Upper lobe of left lung (tissue), 4 donors: Measurements from ENCODE around the gene LMF2.

Experiments
- POLR2A ChIP-seq, 4 donors: fragments of 450-650 bp; IDR thresholded peaks; one replicate each; pipeline ENCODE4 v1.5.1; 2016 to 2017; ENCODE audit warnings: antibody characterized with exemption in 4 of 4, mild to moderate bottlenecking in 2 of 4
- POLR2AphosphoS5 ChIP-seq, 2 donors: sonication (generic); formaldehyde crosslinking; IDR thresholded peaks; one replicate each; pipeline ENCODE4 v1.5.1; 2017; ENCODE audit warnings: antibody characterized with exemption in 2 of 2
- TF ChIP-seq, protein P1 (sequence below), 6 experiments: fragments of 450-650 bp in 4 of 6; fragments of 200-600 bp in 2 of 6; sonication (generic) in 2 of 6; IDR thresholded peaks; one replicate each; pipeline ENCODE4 v1.5.1; 2016 to 2019; ENCODE audit warnings: antibody characterized with exemption in 6 of 6

DNA sequence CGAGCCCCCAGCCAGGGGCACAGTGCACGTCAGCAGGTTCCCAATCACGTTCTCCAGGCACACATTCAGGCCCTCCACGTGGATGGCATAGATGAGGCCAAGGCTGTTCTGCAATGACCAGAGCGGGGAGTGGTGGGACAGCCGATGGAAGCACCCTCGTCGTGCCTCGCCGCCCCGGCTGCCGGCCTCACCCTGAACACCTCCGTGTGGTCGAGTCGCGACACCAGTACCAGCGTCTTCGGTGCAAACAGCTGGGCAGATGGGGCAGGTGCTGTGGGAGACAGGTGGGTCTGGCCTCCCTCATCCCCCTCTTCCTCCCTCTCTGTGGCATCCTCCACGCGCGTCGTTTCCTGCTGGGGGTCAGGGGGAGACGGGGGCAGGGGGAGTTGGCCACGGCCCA, 40.2 kb downstream of the LMF2 start:
- TF ChIP-seq, protein P1, sequence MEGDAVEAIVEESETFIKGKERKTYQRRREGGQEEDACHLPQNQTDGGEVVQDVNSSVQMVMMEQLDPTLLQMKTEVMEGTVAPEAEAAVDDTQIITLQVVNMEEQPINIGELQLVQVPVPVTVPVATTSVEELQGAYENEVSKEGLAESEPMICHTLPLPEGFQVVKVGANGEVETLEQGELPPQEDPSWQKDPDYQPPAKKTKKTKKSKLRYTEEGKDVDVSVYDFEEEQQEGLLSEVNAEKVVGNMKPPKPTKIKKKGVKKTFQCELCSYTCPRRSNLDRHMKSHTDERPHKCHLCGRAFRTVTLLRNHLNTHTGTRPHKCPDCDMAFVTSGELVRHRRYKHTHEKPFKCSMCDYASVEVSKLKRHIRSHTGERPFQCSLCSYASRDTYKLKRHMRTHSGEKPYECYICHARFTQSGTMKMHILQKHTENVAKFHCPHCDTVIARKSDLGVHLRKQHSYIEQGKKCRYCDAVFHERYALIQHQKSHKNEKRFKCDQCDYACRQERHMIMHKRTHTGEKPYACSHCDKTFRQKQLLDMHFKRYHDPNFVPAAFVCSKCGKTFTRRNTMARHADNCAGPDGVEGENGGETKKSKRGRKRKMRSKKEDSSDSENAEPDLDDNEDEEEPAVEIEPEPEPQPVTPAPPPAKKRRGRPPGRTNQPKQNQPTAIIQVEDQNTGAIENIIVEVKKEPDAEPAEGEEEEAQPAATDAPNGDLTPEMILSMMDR (IDR thresholded peaks at IDR 0.05): no peak
- TF ChIP-seq POLR2A (IDR thresholded peaks at IDR 0.05) (no peak), POLR2AphosphoS5 (IDR thresholded peaks at IDR 0.05) (no peak)
